Ovary (tissue), 9 donors: ENCODE data around the gene PSME1. TPM values are rescaled to one million over a fixed set of nuclear protein-coding genes. Genes with fewer than 3 reads are reported as not detected.

ENCODE experiments used
- DNase-seq, 5 donors: peaks; one replicate each; pipeline ENCODE4 v3.0.0-alpha.2; 2019 to 2020
- H3K27ac ChIP-seq, 2 donors: fragments of 200-600 bp; one replicate each; pipeline versions ENCODE4 v1.5.1 to v1.8.0; 2019 to 2022
- H3K27me3 ChIP-seq: fragments of 200-600 bp; one replicate; pipeline ENCODE4 v1.8.0; 2022
- H3K36me3 ChIP-seq: fragments of 200-600 bp; sonication (generic); one replicate; pipeline ENCODE4 v1.5.1; 2019
- H3K4me1 ChIP-seq: one replicate; pipeline ENCODE4 v1.8.1; 2013; ENCODE audit warnings: mild to moderate bottlenecking, moderate library complexity; ENCODE audit not compliant: insufficient read depth
- H3K4me3 ChIP-seq: fragments of 200-600 bp; sonication (generic); one replicate; pipeline ENCODE4 v1.5.1; 2017
- H3K9me3 ChIP-seq, 2 donors: fragments of 200-600 bp in 1 of 2; sonication (generic) in 1 of 2; one replicate each; pipeline versions ENCODE4 v1.5.1 to v1.8.1; 2013 to 2019; ENCODE audit warnings: mild to moderate bottlenecking in 1 of 2, moderate library complexity in 1 of 2
- CTCF ChIP-seq, 3 donors: fragments of 450-650 bp in 2 of 3; fragments of 200-600 bp in 1 of 3; IDR thresholded peaks; one replicate each; pipeline versions ENCODE4 v1.5.1 to v1.8.0; 2016 to 2022; ENCODE audit warnings: antibody characterized with exemption in 3 of 3, mild to moderate bottlenecking in 1 of 3
- EP300 ChIP-seq: sonication (generic); formaldehyde crosslinking; IDR thresholded peaks from one replicate; pipeline ENCODE4 v1.6.1; 2017; ENCODE audit warnings: antibody characterized with exemption
- POLR2A ChIP-seq: fragments of 450-650 bp; IDR thresholded peaks from one replicate; pipeline ENCODE4 v1.6.1; 2017; ENCODE audit warnings: antibody characterized with exemption, mild to moderate bottlenecking, moderate library complexity
- WGBS, 3 donors: extraction: QIAGEN DNeasy Blood & Tissue Kit in 1 of 3; methylation state at CpG; one replicate each; pipeline versions ENCODE4 v1.1.5 to v1.1.7; 2013 to 2017; 5-methylcytosine and 5-hydroxymethylcytosine counted together
- intact Hi-C, 4 donors: fragments of 100-400 bp; cut with DNase I; formaldehyde crosslinking; loops; one replicate each; pipeline versions ENCODE4 v1.11.0 to v1.15.1; 2022 to 2023
- polyA plus RNA-seq, 2 donors: library from polyadenylated mRNA; stranded (reverse); fragments of 200-250 nt in 1 of 2; fragments of 350-450 nt in 1 of 2; fragmentation: Illumina TruSeq in 1 of 2; extraction: RNeasy Lipid Tissue Mini Kit (QIAGEN cat#74804) in 1 of 2; gene quantifications; one replicate each; pipeline ENCODE4 v1.2.3, GENCODE V29; 2013 to 2014
- total RNA-seq, 7 donors: library from RNA; depleted of rRNA in 2 of 7; stranded (reverse); fragments of >200 nt in 2 of 7; fragmentation: NEBNext Ultra II Directional in 3 of 7; extraction: Animal tissue kit (Norgen Biotek cat#: 25700) in 3 of 7; gene quantifications; one replicate each; pipeline versions ENCODE4 v1.1.0 to v1.2.4, GENCODE V29; 2016 to 2023
- donor health status: DM: no; HTN: no; CAD: no; lungs with moderate emphysema.
- donor health status: DM: no; HTN: no; CAD: no.
- donor health status: Bipolar disorder and iron deficiency.
- donor health status: DM: yes; HTN: yes; CAD: no.
- donor health status: DM: no; HTN: no; CAD: no.
- donor health status: DM: yes; HTN: yes; CAD: no.

PSME1 gene
- total and polyA plus RNA-seq, 9 donors = 93.6 to 261 (median 177) TPM

DNA sequence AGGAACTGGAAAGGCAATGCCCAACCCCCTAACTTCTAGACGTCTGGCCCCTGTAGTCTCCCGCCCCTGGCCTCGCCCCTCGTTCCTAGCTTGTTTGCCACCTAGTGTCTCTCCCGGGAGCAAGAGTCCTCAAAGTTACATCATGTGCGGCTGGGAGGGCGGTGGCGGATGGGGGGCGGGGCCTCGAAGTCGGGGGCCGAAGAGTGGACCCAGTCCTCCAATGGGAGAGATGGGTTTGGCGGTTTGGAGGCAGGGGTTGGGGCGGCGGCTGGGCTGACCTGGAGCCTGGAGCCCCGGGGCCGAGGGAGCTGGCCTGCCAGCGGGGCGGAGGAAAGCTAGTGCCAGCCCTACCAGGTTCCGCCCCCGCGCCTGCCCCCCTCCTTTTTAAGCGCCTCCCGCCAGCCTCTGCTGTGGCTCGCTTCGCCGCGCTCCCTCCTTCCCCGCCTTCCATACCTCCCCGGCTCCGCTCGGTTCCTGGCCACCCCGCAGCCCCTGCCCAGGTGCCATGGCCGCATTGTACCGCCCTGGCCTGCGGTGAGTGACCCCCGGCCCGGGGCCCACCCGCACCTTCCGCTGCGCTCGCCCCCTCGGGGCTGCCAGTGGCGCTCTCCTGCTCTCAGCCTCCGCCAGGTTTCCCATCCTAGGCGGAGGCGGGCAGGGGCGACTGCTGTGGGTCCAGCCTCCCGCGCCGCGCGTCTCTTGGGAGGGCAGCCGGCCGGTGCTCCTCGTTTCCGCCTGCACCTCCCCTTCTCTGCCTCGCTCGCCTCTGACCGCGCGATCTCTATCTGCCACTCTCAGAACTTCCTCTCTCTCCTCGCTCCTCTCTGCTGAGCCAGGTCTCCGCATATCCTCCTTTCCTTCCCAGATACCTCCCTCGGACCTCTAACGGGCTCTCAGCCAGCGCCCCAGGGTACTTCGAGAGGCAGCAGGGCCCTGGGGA lies 41.8 kb upstream of the PSME1 start, which contains the start of gene PCK2:
Gene PCK2, plus strand, starts transcription at position 411 of the 940 bp plus-strand sequence. Its CDS starts 95 bp downstream, at position 506.
- Histone ChIP-seq H3K9me3 (no peaks in the 10 kb centered on the region), H3K27me3 (no peaks in the 10 kb centered on the region), H3K4me3 (peak within 1 kb of the TSS; percentile 63), H3K36me3 (no peaks in the 10 kb centered on the region), H3K4me1 (peaks cover 3% of the 10 kb centered on the region), H3K27ac (peak within 1 kb of the TSS; percentile 40 to 46)
- TF ChIP-seq POLR2A = peak; percentile 48
- no peak for TF ChIP-seq EP300
- peak in 1 of 3 donors; percentile 52 for TF ChIP-seq CTCF (IDR thresholded peaks at IDR 0.05)
- DNase-seq = peak; percentile 75 to 88 (median 81)
- intact Hi-C loops = loop anchor here in 1 of 4 donors (10.0 kb wide), 1 partner anchor 109 kb away; the partner anchor contains the start of gene DHRS4L2
- 1% methylated on average over 62 to 68 of the region's 68 CpGs for WGBS, 3 donors

DNA sequence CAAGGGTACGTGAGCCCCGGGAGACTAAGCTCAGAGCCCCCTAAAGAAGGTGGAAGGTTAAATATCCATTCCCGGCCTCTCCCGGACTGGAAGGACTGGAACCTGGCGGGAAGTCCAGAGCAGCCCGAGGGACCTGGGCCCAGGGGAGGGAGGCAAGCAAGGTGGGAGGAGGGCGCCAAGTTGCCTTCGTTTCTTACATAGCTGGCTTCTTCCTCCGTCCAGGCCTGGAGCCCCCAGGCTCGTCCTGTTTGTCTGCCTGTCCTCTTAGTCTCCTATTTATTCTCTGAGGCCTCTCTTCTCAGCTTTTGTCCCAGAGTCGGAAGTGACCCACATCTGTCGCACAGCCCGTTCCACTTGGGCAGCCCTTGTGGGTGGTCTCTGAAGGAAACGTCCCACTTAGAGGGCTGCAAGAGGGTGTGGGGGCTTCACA lies 41.1 kb upstream of the PSME1 start:
- H3K36me3 ChIP-seq = no peaks in the 10 kb centered on the region
- 27 to 32% (median 32%) methylated on average over 14 of the region's 14 CpGs for WGBS, 3 donors
- peak overlapping the region; percentile 40 to 46 for H3K27ac ChIP-seq
- no peaks in the 10 kb centered on the region for H3K27me3 ChIP-seq
- TF ChIP-seq POLR2A (no peak), EP300 (no peak), CTCF (IDR thresholded peaks at IDR 0.05) (no peak)
- peaks cover 3% of the 10 kb centered on the region for H3K4me1 ChIP-seq
- peak in 1 of 5 donors; percentile 31 for DNase-seq
- intact Hi-C loops = loop anchor here in 1 of 4 donors (10.0 kb wide), 1 partner anchor 110 kb away; the partner anchor contains the start of gene DHRS4L2
- H3K9me3 ChIP-seq = no peaks in the 10 kb centered on the region
- peak overlapping the region; percentile 63 for H3K4me3 ChIP-seq

DNA sequence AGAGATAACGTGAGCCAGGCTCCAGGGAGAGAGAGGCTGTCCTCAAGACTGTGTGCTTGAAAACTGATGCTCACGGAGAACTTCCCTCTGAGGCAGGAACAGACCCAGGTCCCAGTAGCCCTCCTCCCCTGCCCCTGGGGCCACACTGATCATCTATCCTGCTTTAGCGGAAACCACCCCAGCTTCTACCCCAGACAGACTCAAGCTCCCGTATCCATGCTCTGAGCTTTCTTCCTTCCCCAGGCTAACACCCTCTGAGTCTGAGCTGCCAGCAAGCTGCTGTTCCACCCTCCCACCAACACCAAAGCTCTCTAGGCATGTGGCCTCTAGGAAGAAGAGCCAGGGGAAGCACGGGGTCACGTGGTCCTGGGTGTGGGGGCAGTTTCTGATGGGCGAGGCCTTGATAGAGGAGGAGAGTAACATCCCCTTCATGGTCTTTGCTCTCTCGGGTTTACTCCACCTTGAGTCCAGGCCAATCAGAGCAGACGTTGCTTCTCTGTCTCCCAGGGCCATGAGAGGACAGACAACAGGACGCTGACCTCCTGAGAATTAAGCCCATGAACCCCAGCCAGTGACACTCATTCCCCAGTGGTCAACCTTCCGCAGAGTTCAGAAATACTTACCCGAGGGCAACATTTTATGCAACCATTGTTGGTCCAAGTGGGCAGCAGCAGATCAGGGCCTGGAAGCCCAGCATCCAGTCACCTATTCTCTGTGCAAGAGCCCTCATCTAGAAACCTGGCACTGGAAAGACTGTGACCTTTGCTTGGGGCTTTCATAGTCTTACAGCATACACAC lies 40.5 kb upstream of the PSME1 start:
- no peaks in the 10 kb centered on the region for H3K27me3 ChIP-seq
- H3K4me1 ChIP-seq = peaks cover 3% of the 10 kb centered on the region
- peak in 2 of 5 donors; percentile 30 to 31 for DNase-seq
- 70 to 81% (median 74%) methylated on average over 12 of the region's 12 CpGs for WGBS, 3 donors
- H3K36me3 ChIP-seq = no peaks in the 10 kb centered on the region
- no peak for TF ChIP-seq CTCF (IDR thresholded peaks at IDR 0.05)
- no peak for TF ChIP-seq POLR2A
- no peak for TF ChIP-seq EP300
- peak overlapping the region; percentile 63 for H3K4me3 ChIP-seq
- no peaks in the 10 kb centered on the region for H3K9me3 ChIP-seq
- H3K27ac ChIP-seq = no peak overlapping the region
- intact Hi-C loops = loop anchor here in 1 of 4 donors (10.0 kb wide), 1 partner anchor 111 kb away; the partner anchor contains the start of gene DHRS4L2
